HG03103 (cell line): ENCODE data around the gene NXN.
"Not testable (repeated sequence)": the region's sequence is repeated elsewhere in the genome, so short reads cannot be mapped to it uniquely, and the experiment has no call there.

Experiments
- ATAC-seq: cut with Tn5 transposase; IDR thresholded peaks from one replicate; pipeline ENCODE4 v1.9.1; 2021; ENCODE audit warnings: low read depth; ENCODE audit not compliant: unreplicated experiment

Gene NXN

GRCh38 chr17:846901-847843 is 132.4 kb downstream of the NXN start:
- ATAC-seq: no peak

DNA sequence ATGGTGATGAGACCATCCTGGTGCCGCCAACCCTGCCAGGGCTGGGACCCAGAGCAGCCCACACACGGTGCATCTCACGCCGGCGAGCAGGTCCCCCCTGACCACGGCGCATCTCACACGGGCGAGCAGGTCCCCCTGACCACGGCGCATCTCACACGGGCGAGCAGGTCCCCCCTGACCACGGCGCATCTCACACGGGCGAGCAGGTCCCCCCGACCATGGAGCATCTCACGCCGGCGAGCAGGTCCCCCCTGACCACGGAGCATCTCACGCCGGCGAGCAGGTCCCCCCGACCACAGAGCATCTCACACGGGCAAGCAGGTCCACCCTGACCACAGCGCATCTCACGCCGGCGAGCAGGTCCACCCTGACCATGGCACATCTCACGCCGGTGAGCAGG is 138.3 kb downstream of the NXN start:
- no peak for ATAC-seq

DNA sequence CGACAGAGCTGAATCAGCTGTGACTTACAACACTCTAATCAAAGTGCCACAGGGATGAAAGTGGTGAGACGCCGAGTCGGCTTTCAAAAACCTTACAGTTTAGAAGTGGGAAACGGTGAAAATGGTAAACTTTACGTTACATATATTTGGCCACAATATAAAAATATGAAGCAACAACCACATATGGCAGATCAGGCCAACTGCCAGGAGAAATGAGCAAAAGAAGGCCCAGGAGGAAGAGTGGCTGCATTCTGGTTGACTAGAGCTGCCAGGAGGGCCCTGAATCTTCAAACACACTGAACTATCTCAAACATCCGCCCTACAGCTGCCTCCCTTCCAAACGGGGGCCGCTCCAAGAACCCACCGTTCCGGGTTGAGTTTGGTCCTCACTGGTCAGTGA is 141.1 kb downstream of the NXN start:
- ATAC-seq: no peak

- ATAC-seq: no peak
Observed at GRCh38 chr17:836151-836550, 143.4 kb downstream of the NXN start.

- not testable (repeated sequence) for ATAC-seq
Observed at GRCh38 chr17:835721-836120, 143.9 kb downstream of the NXN start.

DNA sequence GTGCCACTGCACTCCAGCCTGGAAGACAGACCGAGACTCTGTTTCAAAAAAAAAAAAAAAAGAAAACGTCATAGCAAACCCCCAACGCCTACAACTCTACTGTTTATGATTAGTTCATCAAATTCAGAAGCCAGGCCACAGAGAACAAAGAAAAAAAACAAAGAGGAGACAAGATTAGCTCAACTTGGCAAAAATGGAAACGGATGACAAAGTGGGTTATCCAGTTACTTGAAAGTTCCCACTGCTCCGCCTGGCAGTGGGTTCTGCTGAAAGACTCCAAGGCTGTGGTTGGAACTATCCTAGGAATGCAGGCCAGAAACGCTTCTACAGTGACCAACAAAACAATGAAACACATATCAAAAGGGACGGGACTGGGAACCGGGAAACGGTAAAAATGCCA is 144.3 kb downstream of the NXN start:
- ATAC-seq: no peak

DNA sequence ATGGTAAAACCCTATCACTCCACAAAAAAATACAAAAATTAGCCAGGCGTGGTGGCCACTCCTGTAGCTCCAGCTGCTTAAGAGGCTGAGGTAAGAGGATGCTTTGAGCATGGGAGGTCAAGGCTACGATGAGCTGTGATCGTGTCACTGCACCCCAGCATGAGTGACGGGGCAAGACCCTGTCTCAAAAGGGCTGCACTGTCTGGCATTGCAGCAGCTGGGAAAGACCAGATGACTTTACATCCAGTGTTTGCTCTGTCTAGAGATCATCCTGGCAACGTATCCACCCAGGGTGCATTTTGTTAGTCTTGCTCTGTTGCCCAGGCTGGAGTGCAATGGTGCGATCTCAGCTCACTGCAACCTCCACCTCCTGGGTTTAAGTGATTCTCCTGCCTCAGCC is 145.4 kb downstream of the NXN start:
- ATAC-seq: no peak

- ATAC-seq: no peak
Observed at GRCh38 chr17:830950-831349, 148.6 kb downstream of the NXN start.

GRCh38 chr17:830381-830780 is 149.2 kb downstream of the NXN start:
- ATAC-seq: no peak

- not testable (repeated sequence) for ATAC-seq
Observed at GRCh38 chr17:829614-830013, 150.0 kb downstream of the NXN start.

DNA sequence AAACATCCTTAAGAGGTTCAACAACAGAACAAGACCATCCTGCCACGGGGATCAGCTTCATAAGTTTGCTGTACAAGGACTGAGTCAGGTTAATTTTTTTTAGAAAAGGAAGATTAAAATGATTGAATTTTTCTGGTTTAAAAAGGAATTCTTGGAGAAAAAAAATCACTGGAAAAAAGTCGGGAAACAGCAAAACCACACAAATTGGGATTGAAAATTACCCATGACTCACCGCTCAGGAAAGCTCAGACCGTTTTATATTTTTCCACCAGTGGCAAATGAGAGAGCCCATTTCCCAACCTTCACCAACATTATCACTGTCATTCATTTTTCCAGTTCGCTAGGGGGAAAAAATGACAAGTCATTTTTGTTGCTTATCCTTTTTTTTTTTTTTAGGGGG is 150.8 kb downstream of the NXN start:
- ATAC-seq: no peak

GRCh38 chr17:826778-827177 is 152.8 kb downstream of the NXN start:
- no peak for ATAC-seq

- ATAC-seq: no peak
Observed at GRCh38 chr17:825216-825615, 154.4 kb downstream of the NXN start.

DNA sequence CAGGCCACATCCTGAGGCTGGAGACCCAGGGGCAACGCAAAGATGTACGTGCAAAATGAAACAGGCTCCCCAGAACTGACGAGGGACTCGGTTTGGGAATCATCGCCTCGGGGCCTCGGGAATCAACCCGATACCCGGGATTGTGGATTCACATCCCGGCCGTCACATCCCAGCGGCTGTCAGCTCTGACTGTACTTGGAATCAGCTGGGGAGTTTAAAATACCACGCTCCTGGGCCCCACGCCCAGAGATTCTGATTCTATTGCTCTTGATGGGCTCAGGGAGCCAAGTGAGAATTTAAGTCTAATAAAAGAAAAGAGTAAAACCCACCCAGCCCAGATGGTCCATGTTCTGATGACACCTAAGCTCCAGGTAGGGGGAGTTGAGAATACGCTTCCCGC is 155.2 kb downstream of the NXN start:
- no peak for ATAC-seq

DNA sequence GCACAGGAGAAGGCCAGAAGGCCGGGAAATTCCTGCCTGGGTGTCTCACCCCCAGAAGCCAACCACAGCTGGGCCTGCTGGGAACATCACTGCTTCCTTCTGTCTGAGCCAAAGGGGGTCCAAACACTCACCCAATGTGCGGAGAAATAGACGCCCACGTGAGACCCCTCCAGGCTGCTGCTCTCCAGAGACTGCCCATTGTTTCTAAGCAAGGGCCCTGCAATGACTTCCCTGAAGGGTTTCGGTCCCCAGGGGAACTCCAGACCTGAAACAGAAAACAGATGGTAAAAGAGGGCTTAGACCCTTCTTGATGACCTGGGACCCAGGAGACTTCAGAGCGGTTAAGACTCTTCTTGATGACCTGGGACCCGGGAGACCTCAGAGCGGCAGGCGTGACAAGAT is 156.1 kb downstream of the NXN start:
- no peak for ATAC-seq

- ATAC-seq: no peak
Observed at GRCh38 chr17:819251-819650, 160.3 kb downstream of the NXN start.

DNA sequence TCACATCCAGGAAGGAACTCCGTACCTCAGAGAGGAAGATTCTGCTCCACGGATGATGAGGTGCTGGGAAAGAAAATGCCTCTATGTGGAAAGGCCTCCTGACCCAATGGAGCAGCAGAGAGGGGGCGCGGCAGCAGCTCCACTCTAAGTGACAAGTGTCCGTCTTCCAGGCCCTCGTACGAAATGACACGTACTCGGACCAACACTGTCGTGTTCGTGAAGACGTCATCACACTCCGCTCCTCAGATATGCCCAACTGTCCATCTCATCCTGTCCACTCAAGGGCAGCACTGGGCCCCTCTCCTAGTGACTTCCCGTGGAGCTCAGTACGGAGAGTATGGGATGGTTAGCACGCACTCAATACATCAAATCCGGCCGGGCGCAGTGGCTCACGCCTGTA is 165.2 kb downstream of the NXN start:
- ATAC-seq: no peak

DNA sequence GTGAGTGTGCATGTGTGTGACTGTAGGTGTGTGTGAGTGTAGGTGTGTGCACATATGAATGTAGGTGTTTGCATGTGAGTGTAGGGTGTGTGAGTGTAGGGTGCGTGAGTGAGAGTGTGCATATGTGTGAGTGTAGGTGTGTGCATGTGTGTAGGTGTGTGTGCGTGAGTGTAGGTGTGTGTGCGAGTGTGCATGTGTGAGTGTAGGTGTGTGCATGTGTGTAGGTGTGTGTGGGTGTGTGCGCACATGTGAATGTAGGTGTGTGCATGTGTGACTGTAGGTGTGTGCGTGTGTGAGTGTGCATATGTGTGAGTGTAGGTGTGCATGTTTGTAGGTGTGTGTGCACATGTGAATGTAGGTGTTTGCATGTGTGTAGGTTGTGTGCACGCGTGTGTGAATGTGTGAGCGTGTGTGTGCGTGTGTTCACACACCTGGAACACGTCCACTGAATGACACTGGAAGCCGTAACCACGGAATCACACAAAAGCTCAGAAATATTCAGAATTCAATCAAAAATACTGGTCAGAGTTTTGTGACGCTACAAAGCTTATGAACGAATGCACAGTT is 166.9 kb downstream of the NXN start:
- no peak for ATAC-seq

DNA sequence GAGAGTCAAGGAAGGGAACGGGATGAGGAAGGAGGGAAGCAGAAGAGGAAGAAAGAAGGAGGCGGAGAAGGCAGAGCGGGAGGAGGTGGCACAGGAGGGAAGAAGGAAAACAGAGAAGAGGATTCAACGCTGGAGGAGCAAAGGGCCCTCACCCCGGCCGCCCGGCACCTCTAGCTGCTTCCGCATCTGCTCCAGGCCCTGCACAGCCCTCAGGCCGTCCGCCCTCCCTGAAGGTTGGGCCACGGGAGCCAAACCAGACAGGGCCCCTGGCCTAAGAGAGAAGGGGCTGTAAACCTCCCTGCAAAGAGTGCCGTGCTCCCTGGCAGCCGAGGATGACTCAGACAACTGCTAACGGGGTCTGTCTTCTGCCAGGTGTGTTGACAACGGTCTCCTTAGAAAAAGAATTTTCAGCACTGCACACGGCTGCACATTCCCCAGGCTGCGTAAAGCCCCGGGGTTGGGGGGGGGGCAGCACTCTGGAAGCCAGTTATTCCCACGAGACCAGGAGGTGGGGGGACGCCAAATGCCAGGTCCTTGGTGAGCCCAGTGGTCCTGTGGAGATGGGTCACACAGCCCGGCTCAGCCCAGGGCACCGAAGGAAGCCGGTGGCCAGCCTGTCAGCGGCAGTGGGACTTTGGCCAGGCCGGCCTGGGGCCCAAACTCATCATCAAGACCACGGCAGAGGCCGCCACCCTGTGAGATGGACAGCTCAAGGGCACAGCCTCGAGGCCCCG is 168.4 kb downstream of the NXN start:
- ATAC-seq: no peak

DNA sequence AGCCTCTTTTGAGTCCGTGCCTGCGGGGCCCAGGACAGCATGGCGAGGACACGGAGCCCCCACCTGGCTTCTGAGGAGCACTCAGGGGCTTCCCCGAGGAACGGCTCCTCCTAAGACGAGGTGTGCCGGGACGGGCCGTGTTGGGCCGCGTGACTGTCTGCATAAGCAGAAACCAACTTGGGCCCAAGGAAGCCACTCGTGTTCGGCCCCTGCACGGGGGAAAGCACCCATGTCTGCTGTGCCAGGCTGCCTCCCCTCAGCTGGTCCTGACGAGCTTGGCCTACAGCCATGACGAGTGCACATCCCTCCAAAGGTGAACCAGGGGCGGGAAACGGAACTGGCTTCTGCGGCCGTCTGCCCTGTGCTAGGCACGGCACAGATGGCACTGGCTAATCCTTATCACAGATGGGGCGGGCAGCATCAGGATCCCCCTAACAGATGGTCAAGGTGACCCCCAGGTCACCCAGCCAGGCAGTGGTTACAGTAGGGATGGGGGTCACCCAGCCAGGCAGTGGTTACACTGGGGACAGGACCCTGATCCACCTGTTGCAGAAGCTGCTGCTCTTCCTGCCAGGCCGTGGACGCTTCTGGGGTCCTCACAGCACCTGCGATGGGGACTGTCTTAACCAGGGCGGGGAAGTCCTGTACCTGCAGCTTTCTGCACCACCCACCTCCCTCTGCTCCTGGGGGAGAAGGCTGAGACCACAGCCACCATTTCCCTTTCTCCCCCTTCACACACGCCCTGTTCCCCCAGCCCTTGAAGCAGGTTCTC is 171.9 kb downstream of the NXN start:
- no peak for ATAC-seq
